Measurements from ENCODE around the gene YBEY.
"Not testable (repeated sequence)": the region's sequence is repeated elsewhere in the genome, so short reads cannot be mapped to it uniquely, and the experiment has no call there.

Gene YBEY

GRCh38 chr21:46295996-46296752 is 10.0 kb downstream of the YBEY start:
- no peak overlapping the region for H3K27ac ChIP-seq (ENCODE audit: low read depth, low read length)
- H3K27me3 ChIP-seq (ENCODE audit: control insufficient read depth, insufficient read depth, low read length), result no peaks in the 10 kb centered on the region
- no peaks in the 10 kb centered on the region for H3K36me3 ChIP-seq (ENCODE audit: control insufficient read depth, insufficient read depth, low read length)
- H3K4me1 ChIP-seq (ENCODE audit: control insufficient read depth, insufficient read depth, low read length), result no peaks in the 10 kb centered on the region
- no peak overlapping the region for H3K9ac ChIP-seq (ENCODE audit: low read length)
- no peak overlapping the region for H3K4me3 ChIP-seq (ENCODE audit: low read length)

GRCh38 chr21:46297338-46298271 is 11.5 kb downstream of the YBEY start:
- peak overlapping the region; percentile 48 for H3K4me3 ChIP-seq (ENCODE audit: low read length)
- no peaks in the 10 kb centered on the region for H3K4me1 ChIP-seq (ENCODE audit: control insufficient read depth, insufficient read depth, low read length)
- no peak overlapping the region for H3K9ac ChIP-seq (ENCODE audit: low read length)
- no peak overlapping the region for H3K27ac ChIP-seq (ENCODE audit: low read depth, low read length)
- no peaks in the 10 kb centered on the region for H3K27me3 ChIP-seq (ENCODE audit: control insufficient read depth, insufficient read depth, low read length)
- no peaks in the 10 kb centered on the region for H3K36me3 ChIP-seq (ENCODE audit: control insufficient read depth, insufficient read depth, low read length)

GRCh38 chr21:46299167-46299566 is 13.0 kb downstream of the YBEY start:
- Histone ChIP-seq H3K9ac (ENCODE audit: low read length) (no peak overlapping the region), H3K27me3 (ENCODE audit: control insufficient read depth, insufficient read depth, low read length) (no peaks in the 10 kb centered on the region), H3K4me1 (ENCODE audit: control insufficient read depth, insufficient read depth, low read length) (no peaks in the 10 kb centered on the region), H3K27ac (ENCODE audit: low read depth, low read length) (no peak overlapping the region), H3K4me3 (ENCODE audit: low read length) (no peak overlapping the region), H3K36me3 (ENCODE audit: control insufficient read depth, insufficient read depth, low read length) (no peaks in the 10 kb centered on the region)

- Histone ChIP-seq H3K36me3 (ENCODE audit: control insufficient read depth, insufficient read depth, low read length) (no peaks in the 10 kb centered on the region), H3K4me3 (ENCODE audit: low read length) (no peak overlapping the region), H3K27me3 (ENCODE audit: control insufficient read depth, insufficient read depth, low read length) (no peaks in the 10 kb centered on the region), H3K4me1 (ENCODE audit: control insufficient read depth, insufficient read depth, low read length) (no peaks in the 10 kb centered on the region), H3K9ac (ENCODE audit: low read length) (no peak overlapping the region), H3K27ac (ENCODE audit: low read depth, low read length) (no peak overlapping the region)
Observed at GRCh38 chr21:46301759-46302158, 15.6 kb downstream of the YBEY start.

GRCh38 chr21:46304437-46304836 is 18.3 kb downstream of the YBEY start:
- Histone ChIP-seq H3K4me1 (ENCODE audit: control insufficient read depth, insufficient read depth, low read length) (no peaks in the 10 kb centered on the region), H3K27ac (ENCODE audit: low read depth, low read length) (no peak overlapping the region), H3K36me3 (ENCODE audit: control insufficient read depth, insufficient read depth, low read length) (no peaks in the 10 kb centered on the region), H3K27me3 (ENCODE audit: control insufficient read depth, insufficient read depth, low read length) (no peaks in the 10 kb centered on the region), H3K9ac (ENCODE audit: low read length) (no peak overlapping the region), H3K4me3 (ENCODE audit: low read length) (no peak overlapping the region)

DNA sequence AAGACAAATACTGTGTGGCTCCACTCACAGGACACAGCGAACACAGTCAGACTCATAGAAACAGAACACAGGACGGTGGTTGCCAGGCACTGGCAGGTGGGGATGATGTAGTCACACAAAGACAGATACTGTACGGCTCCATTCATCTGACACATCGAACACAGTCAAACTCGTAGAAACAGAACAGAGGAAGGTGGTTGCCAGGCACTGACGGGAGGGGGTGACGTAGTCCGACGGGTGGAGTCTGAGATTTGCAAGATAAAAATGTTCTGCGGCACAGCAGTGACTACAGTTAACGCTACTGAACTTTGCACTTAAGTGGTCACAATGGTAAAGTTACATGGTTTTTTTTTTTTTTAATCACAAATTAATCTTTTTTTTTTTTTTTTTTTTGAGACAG is 18.8 kb downstream of the YBEY start:
- Histone ChIP-seq H3K36me3 (ENCODE audit: control insufficient read depth, insufficient read depth, low read length) (no peaks in the 10 kb centered on the region), H3K4me1 (ENCODE audit: control insufficient read depth, insufficient read depth, low read length) (no peaks in the 10 kb centered on the region), H3K27ac (ENCODE audit: low read depth, low read length) (no peak overlapping the region), H3K27me3 (ENCODE audit: control insufficient read depth, insufficient read depth, low read length) (no peaks in the 10 kb centered on the region), H3K9ac (ENCODE audit: low read length) (no peak overlapping the region), H3K4me3 (ENCODE audit: low read length) (no peak overlapping the region)

DNA sequence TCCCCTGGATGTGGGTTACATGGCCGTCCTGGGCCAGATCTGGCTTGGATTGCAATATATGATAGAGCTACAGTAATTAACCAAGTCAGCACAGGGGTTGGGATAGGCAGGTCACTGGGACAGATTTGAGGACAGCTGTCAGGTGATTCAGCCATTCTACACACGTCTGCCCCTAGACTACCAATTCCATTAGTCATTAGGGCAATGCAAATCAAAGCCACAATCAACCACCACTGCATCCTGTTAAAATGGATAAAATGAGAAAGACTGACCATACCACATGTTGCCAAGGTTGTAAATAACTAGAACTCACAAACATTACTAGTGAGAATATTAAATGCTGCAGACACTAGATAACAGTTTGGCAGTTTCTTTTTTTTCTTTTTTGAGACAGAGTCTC is 21.5 kb downstream of the YBEY start:
- no peak overlapping the region for H3K27ac ChIP-seq (ENCODE audit: low read depth, low read length)
- no peaks in the 10 kb centered on the region for H3K27me3 ChIP-seq (ENCODE audit: control insufficient read depth, insufficient read depth, low read length)
- no peak overlapping the region for H3K9ac ChIP-seq (ENCODE audit: low read length)
- H3K4me1 ChIP-seq (ENCODE audit: control insufficient read depth, insufficient read depth, low read length), result no peaks in the 10 kb centered on the region
- no peak overlapping the region for H3K4me3 ChIP-seq (ENCODE audit: low read length)
- no peaks in the 10 kb centered on the region for H3K36me3 ChIP-seq (ENCODE audit: control insufficient read depth, insufficient read depth, low read length)

DNA sequence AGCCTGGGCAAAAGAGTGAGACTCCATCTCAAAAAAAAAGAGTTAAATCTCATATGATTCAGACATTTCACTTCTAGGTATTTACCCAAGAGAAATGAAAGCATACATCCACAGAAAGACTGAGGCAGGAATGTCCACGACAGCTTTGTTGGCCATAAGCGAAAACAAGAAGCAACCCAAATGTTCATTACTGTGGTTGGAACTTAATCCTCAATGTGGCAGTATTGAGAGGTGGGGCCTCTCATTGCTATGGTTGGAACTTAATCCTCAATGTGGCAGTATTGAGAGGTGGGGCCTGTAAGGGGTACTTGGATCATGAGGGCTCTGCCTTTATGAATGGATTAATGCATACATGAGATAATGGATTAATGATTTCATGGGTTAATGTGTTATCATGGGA is 22.3 kb downstream of the YBEY start:
- Histone ChIP-seq H3K27ac (ENCODE audit: low read depth, low read length) (no peak overlapping the region), H3K36me3 (ENCODE audit: control insufficient read depth, insufficient read depth, low read length) (no peaks in the 10 kb centered on the region), H3K9ac (ENCODE audit: low read length) (no peak overlapping the region), H3K4me1 (ENCODE audit: control insufficient read depth, insufficient read depth, low read length) (no peaks in the 10 kb centered on the region), H3K4me3 (ENCODE audit: low read length) (no peak overlapping the region), H3K27me3 (ENCODE audit: control insufficient read depth, insufficient read depth, low read length) (no peaks in the 10 kb centered on the region)

DNA sequence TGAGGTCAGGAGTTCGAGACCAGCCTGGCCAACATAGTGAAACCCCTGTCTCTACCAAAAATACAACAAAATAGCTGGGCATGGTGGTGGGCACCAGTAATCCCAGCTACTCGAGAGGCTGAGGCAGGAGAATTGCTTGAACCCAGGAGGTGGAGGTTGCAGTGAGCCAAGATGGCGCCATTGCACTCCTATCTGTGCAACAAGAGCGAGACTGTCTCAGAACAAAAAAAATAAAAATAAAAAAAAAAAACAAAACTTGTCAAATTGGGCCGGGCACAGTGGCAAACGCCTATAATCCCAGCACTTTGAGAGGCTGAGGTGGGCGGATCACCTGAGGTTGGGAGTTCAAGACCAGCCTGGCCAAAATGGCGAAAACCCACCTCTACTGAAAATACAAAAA is 24.1 kb downstream of the YBEY start:
- not testable (repeated sequence) for H3K27ac ChIP-seq (ENCODE audit: low read depth, low read length); H3K36me3 ChIP-seq (ENCODE audit: control insufficient read depth, insufficient read depth, low read length); H3K27me3 ChIP-seq (ENCODE audit: control insufficient read depth, insufficient read depth, low read length); H3K9ac ChIP-seq (ENCODE audit: low read length); H3K4me1 ChIP-seq (ENCODE audit: control insufficient read depth, insufficient read depth, low read length); H3K4me3 ChIP-seq (ENCODE audit: low read length)

DNA sequence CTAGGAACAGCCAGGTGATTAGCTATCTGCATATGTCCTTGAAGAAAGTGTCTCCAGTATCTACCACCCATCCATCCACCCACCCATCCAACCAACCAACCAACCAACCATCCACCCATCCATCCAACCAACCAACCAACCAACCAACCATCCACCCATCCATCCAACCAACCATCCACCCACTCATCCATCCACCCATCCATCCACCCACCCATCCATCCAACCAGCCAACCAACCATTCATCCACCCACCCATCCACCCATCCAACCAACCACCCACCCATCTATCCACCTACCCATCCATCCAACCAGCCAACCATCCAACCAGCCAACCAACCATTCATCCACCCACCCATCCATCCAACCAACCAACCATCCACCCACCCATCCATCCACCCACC is 25.4 kb downstream of the YBEY start:
- Histone ChIP-seq H3K27ac (ENCODE audit: low read depth, low read length) (no peak overlapping the region), H3K9ac (ENCODE audit: low read length) (no peak overlapping the region), H3K27me3 (ENCODE audit: control insufficient read depth, insufficient read depth, low read length) (no peaks in the 10 kb centered on the region), H3K4me3 (ENCODE audit: low read length) (no peak overlapping the region), H3K36me3 (ENCODE audit: control insufficient read depth, insufficient read depth, low read length) (no peaks in the 10 kb centered on the region), H3K4me1 (ENCODE audit: control insufficient read depth, insufficient read depth, low read length) (no peaks in the 10 kb centered on the region)

DNA sequence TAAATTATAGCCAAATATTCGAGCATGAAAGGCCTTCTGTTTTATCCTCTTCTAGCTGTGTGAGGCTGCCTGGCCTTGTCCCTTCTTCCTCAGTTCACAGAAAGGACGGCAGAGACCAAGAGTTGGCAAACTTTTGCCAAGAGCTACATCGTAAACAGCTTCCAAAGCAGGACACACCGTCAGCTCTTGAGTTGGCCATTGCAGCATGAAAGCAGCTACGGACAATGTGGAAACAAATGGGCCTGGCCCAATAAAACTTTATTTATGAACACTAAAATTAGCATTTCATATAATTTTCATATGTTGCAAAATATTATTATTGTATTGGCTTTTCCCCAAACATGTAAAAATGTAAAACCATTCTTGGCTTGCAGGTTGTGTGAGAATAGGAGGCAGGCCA is 26.8 kb downstream of the YBEY start:
- no peaks in the 10 kb centered on the region for H3K36me3 ChIP-seq (ENCODE audit: control insufficient read depth, insufficient read depth, low read length)
- no peaks in the 10 kb centered on the region for H3K27me3 ChIP-seq (ENCODE audit: control insufficient read depth, insufficient read depth, low read length)
- H3K4me1 ChIP-seq (ENCODE audit: control insufficient read depth, insufficient read depth, low read length), result no peaks in the 10 kb centered on the region
- no peak overlapping the region for H3K4me3 ChIP-seq (ENCODE audit: low read length)
- H3K27ac ChIP-seq (ENCODE audit: low read depth, low read length), result no peak overlapping the region
- H3K9ac ChIP-seq (ENCODE audit: low read length), result no peak overlapping the region

- Histone ChIP-seq H3K36me3 (ENCODE audit: control insufficient read depth, insufficient read depth, low read length) (no peaks in the 10 kb centered on the region), H3K27me3 (ENCODE audit: control insufficient read depth, insufficient read depth, low read length) (no peaks in the 10 kb centered on the region), H3K4me1 (ENCODE audit: control insufficient read depth, insufficient read depth, low read length) (no peaks in the 10 kb centered on the region), H3K9ac (ENCODE audit: low read length) (no peak overlapping the region), H3K27ac (ENCODE audit: low read depth, low read length) (no peak overlapping the region), H3K4me3 (ENCODE audit: low read length) (no peak overlapping the region)
Observed at GRCh38 chr21:46314441-46315020, 28.4 kb downstream of the YBEY start.
